ENCODE data around the gene EXOC6B. TPM values are rescaled to one million over a fixed set of nuclear protein-coding genes. Genes with fewer than 3 reads are reported as not detected.

EXOC6B gene
- total and polyA plus RNA-seq, 7 donors, result 4.4 to 26.8 (median 14.1) TPM

GRCh38 chr2:72576861-72577260 lies 249.0 kb downstream of the EXOC6B start:
- ATAC-seq (no peak), DNase-seq (no peak)
- no peak for TF ChIP-seq CTCF (IDR thresholded peaks at IDR 0.05)
- no peaks in the 10 kb centered on the region for H3K36me3 ChIP-seq (ENCODE audit: insufficient read depth in 1 of 2, low read depth in 1 of 2)
- intact Hi-C loops (cut with DNase I), result loop anchor here (5.0 to 10.0 kb wide), 5 partner anchors 168 to 1032 kb away; no protein-coding TSS in a partner anchor
- no peak overlapping the region for H3K27ac ChIP-seq
- no peaks in the 10 kb centered on the region for H3K27me3 ChIP-seq (ENCODE audit: insufficient read depth in 3 of 3, low read length in 2 of 3)
- no peak overlapping the region for H3K4me3 ChIP-seq
- no peaks in the 10 kb centered on the region for H3K4me1 ChIP-seq
- H3K9me3 ChIP-seq, result no peaks in the 10 kb centered on the region

- Histone ChIP-seq H3K4me1 (no peaks in the 10 kb centered on the region), H3K9me3 (no peaks in the 10 kb centered on the region), H3K27ac (no peak overlapping the region), H3K27me3 (ENCODE audit: insufficient read depth in 3 of 3, low read length in 2 of 3) (no peaks in the 10 kb centered on the region), H3K4me3 (no peak overlapping the region), H3K36me3 (ENCODE audit: insufficient read depth in 1 of 2, low read depth in 1 of 2) (no peaks in the 10 kb centered on the region)
- 88 to 89% (median 88%) methylated on average over 2 of the region's 2 CpGs for WGBS, 3 donors
- DNase-seq (no peak), ATAC-seq (no peak)
- no peak for TF ChIP-seq CTCF (IDR thresholded peaks at IDR 0.05)
- intact Hi-C loops (cut with DNase I), result loop anchor here (5.0 to 10.0 kb wide), 5 partner anchors 168 to 1032 kb away; no protein-coding TSS in a partner anchor
Measured at GRCh38 chr2:72576459-72576858, 249.4 kb downstream of the EXOC6B start.

- 96 to 98% (median 96%) methylated on average over 3 of the region's 3 CpGs for WGBS, 3 donors
- H3K4me3 ChIP-seq, result no peak overlapping the region
- H3K4me1 ChIP-seq, result no peaks in the 10 kb centered on the region
- H3K27ac ChIP-seq, result no peak overlapping the region
- ATAC-seq (no peak), DNase-seq (no peak)
- H3K36me3 ChIP-seq (ENCODE audit: insufficient read depth in 1 of 2, low read depth in 1 of 2), result no peaks in the 10 kb centered on the region
- H3K27me3 ChIP-seq (ENCODE audit: insufficient read depth in 3 of 3, low read length in 2 of 3), result no peaks in the 10 kb centered on the region
- intact Hi-C loops (cut with DNase I), result loop anchor here (5.0 to 10.0 kb wide), 5 partner anchors 170 to 1030 kb away; no protein-coding TSS in a partner anchor
- no peak for TF ChIP-seq CTCF (IDR thresholded peaks at IDR 0.05)
- H3K9me3 ChIP-seq, result no peaks in the 10 kb centered on the region
Measured at GRCh38 chr2:72574886-72575285, 250.9 kb downstream of the EXOC6B start.

GRCh38 chr2:72573232-72573631 lies 252.6 kb downstream of the EXOC6B start:
- no peak for TF ChIP-seq CTCF (IDR thresholded peaks at IDR 0.05)

GRCh38 chr2:72572501-72572900 lies 253.3 kb downstream of the EXOC6B start:
- 74 to 91% (median 75%) methylated on average over 2 of the region's 2 CpGs for WGBS, 3 donors
- no peak for TF ChIP-seq CTCF (IDR thresholded peaks at IDR 0.05)
- H3K4me1 ChIP-seq, result no peaks in the 10 kb centered on the region
- no peaks in the 10 kb centered on the region for H3K27me3 ChIP-seq (ENCODE audit: insufficient read depth in 3 of 3, low read length in 2 of 3)
- ATAC-seq (no peak), DNase-seq (no peak)
- no peak overlapping the region for H3K4me3 ChIP-seq
- H3K27ac ChIP-seq, result no peak overlapping the region
- intact Hi-C loops (cut with DNase I), result loop anchor here (10.0 kb wide), 4 partner anchors 172 to 1028 kb away; no protein-coding TSS in a partner anchor
- H3K36me3 ChIP-seq (ENCODE audit: insufficient read depth in 1 of 2, low read depth in 1 of 2), result no peaks in the 10 kb centered on the region
- no peaks in the 10 kb centered on the region for H3K9me3 ChIP-seq

More at GRCh38 chr2:72573232-72573631, 252.6 kb downstream of the EXOC6B start:
- H3K27ac ChIP-seq, result no peak overlapping the region
- no peak overlapping the region for H3K4me3 ChIP-seq
- no peaks in the 10 kb centered on the region for H3K4me1 ChIP-seq
- intact Hi-C loops (cut with DNase I), result loop anchor here (10.0 kb wide), 4 partner anchors 172 to 1028 kb away; no protein-coding TSS in a partner anchor
- no peaks in the 10 kb centered on the region for H3K36me3 ChIP-seq (ENCODE audit: insufficient read depth in 1 of 2, low read depth in 1 of 2)
- WGBS, 3 donors, result 94 to 100% (median 99%) methylated on average over 1 of the region's 1 CpG
- DNase-seq (no peak), ATAC-seq (no peak)
- no peaks in the 10 kb centered on the region for H3K9me3 ChIP-seq
- no peaks in the 10 kb centered on the region for H3K27me3 ChIP-seq (ENCODE audit: insufficient read depth in 3 of 3, low read length in 2 of 3)
